ENCODE results near the gene FBL. TPM values are rescaled to one million over a fixed set of nuclear protein-coding genes. Genes with fewer than 3 reads are reported as not detected.

The FBL gene
- total RNA-seq, 1 experiment from 2014 or later = 554 TPM

DNA sequence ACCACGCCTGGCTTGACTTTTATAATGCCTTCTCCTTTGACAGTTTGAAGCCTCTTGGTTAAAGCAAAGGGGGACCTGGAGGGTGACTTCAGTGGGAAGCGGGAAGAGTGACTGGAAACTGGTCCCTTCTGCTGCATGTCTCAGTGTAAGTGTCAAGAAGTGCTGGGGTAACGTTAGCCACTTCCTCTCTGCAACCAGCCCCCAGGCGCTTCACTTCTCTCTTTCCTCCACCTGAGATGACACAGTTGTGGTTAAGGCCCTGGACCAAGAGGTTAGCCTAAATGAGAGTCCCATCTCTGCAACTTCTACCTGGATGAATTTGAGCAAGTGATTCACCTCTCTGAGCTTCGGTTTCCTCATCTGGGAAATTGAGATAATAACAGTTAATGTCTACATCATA lies 51.2 kb downstream of the FBL start:
- no peak for DNase-seq (ENCODE audit: low read depth, low spot score)
- POLR2A ChIA-PET = no interaction called here
- TF ChIP-seq, protein P1, sequence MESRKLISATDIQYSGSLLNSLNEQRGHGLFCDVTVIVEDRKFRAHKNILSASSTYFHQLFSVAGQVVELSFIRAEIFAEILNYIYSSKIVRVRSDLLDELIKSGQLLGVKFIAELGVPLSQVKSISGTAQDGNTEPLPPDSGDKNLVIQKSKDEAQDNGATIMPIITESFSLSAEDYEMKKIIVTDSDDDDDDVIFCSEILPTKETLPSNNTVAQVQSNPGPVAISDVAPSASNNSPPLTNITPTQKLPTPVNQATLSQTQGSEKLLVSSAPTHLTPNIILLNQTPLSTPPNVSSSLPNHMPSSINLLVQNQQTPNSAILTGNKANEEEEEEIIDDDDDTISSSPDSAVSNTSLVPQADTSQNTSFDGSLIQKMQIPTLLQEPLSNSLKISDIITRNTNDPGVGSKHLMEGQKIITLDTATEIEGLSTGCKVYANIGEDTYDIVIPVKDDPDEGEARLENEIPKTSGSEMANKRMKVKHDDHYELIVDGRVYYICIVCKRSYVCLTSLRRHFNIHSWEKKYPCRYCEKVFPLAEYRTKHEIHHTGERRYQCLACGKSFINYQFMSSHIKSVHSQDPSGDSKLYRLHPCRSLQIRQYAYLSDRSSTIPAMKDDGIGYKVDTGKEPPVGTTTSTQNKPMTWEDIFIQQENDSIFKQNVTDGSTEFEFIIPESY (IDR thresholded peaks at IDR 0.05; ENCODE audit: extremely low read depth, insufficient replicate concordance, low read length) = no peak
- TF ChIP-seq EZH2 (IDR thresholded peaks at IDR 0.05) = no peak
- TF ChIP-seq, protein P2, sequence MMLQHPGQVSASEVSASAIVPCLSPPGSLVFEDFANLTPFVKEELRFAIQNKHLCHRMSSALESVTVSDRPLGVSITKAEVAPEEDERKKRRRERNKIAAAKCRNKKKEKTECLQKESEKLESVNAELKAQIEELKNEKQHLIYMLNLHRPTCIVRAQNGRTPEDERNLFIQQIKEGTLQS (IDR thresholded peaks at IDR 0.05) = no peak
- TF ChIP-seq YY1 (IDR thresholded peaks at IDR 0.05; ENCODE audit: extremely low read depth, insufficient replicate concordance, low read depth, low read length) = no peak
- TF ChIP-seq CBX3 (IDR thresholded peaks at IDR 0.05; ENCODE audit: low read depth) = no peak
- TF ChIP-seq POLR2AphosphoS5 (IDR thresholded peaks at IDR 0.05; ENCODE audit: low read depth, low read length) = no peak
- no peak for ATAC-seq
- Histone ChIP-seq H3K4me2 (ENCODE audit: low read length) (no peak overlapping the region), H3K4me3 (replicated peaks in 1 of 2; ENCODE audit: low read depth in 1 of 2, low read length in 2 of 2) (no peak overlapping the region), H3K9ac (ENCODE audit: low read length) (no peak overlapping the region), H3K79me2 (ENCODE audit: insufficient read depth, low read length) (no peaks in the 10 kb centered on the region), H3K27ac (ENCODE audit: low read depth, low read length) (no peak overlapping the region), H3K27me3 (ENCODE audit: insufficient read depth, low read length) (peaks cover 22% of the 10 kb centered on the region), H3K4me1 (ENCODE audit: control insufficient read depth in 1 of 2, insufficient read depth in 2 of 2, low read length in 2 of 2) (peaks cover 0 to 6% of the 10 kb centered on the region in 2 experiments; a peak in 2 of 4 replicates), H4K20me1 (ENCODE audit: insufficient read depth) (no peaks in the 10 kb centered on the region), H3K9me2 (ENCODE audit: insufficient read depth) (no peaks in the 10 kb centered on the region), H3K36me3 (ENCODE audit: control insufficient read depth in 1 of 2, insufficient read depth in 2 of 2, low read length in 2 of 2) (no peaks in the 10 kb centered on the region), H3K9me3 (ENCODE audit: control insufficient read depth in 1 of 2, insufficient read depth in 1 of 2, low read depth in 1 of 2, low read length in 2 of 2) (no peaks in the 10 kb centered on the region), H2AFZ (ENCODE audit: low read depth, low read length, poor library complexity, severe bottlenecking) (no peak overlapping the region)
- intact Hi-C loops (cut with micrococcal nuclease) = no loop called here
- BruUV-seq (replicated peaks) = no TSS peak
- RAD21 ChIA-PET (ENCODE audit: low non-redundant PET in 1 of 2, low total read pairs in 2 of 2, uncharacterized antibody in 2 of 2, unreplicated experiment in 2 of 2) = no interaction called here
- CTCF ChIA-PET = interaction anchor here (1.0 kb wide), 1 partner anchor 51 kb away, joined by 3 read pairs; the partner anchor contains the start of gene FBL

All from HCT116 (cell line).